DMS79 treated with DMSO at 0.1 percent for 48 hours (cell line): ENCODE measurements around the gene CC2D1A.

ENCODE experiments used
- DNase-seq: peaks from one replicate; lab custom pipeline; 2025; lab: John Stamatoyannopoulos, UW

CC2D1A gene

DNA sequence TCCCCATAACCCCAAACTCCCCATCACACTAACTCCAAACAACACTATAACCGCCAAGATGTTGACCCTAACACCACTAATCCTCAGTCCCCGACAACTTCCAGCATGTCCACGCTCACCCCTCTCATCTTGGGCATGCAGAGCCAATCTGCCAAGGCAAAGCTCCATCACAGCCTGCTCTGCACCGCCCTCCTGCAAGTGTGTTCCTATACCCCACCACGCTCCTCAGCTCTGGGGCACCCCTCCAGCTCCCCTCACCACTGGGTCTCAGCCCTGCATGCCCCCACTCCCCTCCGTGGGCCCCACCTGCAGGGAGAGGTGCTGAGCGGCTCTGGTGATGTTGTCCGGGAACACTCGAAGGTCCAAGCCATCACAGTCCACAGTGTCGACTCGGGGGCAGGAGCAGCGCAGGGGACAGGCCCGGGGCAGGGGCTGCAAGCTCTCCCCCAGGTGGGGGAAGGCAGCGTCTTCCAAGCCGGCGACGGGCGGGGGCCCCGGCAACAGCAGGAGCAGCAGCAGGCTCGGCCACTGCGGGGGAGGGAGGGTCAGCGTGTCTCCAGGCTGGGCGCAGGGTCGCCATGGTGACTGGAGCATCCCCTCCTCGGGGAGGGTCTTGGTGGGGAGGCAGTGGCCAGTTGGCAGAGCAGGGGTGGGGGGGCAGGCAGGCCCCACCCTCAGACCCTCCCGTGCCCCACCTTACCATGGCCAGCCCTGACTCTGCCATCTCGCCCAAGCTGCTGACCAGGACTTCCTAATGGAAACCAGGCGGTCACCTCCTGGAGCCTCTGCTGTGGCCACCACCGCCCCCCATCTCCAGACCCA is 31.7 kb downstream of the CC2D1A start:
- no peak for DNase-seq

DNA sequence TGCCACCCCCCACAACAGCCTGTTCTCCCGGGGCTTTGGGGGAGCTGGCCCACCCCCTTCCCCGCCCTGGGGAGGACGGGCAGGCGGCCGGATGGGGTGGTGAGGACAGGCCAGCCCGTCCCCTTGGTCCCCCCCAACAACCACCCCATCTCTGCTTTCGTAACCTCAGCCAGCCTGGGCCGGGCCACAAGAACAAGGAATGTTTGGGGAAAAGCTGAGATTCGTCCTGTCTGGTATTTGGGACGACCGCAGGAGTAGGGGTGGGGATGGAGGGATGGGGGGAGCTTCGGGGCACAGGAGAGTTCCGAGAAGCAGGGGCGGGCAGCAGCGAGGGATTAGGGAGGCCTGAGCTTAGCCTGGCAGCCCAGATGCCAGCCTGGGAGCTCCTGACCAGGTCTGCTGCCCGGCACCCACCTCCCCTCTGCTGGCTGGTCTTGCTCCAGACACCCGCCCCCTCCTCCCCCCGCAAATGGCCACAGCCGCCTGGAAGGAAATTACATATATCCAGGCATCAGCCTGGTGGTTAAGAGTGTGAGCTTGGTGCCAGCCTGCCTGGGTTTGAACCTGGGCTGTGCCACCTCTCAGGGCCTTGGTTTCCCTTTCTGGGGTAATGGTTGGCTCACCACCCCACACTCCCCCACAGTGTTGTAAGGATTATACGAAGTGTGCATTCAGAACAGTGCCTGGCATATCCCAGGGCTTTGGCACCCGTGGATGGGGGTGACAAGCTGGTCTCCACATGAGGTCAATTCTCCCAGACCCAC is 32.5 kb downstream of the CC2D1A start, which contains the start of gene PODNL1:
Gene PODNL1 (minus strand): TSS at position 117 of the 764 bp plus-strand sequence. CDS start 236 bp downstream, outside the sequence.
- no peak for DNase-seq

DNA sequence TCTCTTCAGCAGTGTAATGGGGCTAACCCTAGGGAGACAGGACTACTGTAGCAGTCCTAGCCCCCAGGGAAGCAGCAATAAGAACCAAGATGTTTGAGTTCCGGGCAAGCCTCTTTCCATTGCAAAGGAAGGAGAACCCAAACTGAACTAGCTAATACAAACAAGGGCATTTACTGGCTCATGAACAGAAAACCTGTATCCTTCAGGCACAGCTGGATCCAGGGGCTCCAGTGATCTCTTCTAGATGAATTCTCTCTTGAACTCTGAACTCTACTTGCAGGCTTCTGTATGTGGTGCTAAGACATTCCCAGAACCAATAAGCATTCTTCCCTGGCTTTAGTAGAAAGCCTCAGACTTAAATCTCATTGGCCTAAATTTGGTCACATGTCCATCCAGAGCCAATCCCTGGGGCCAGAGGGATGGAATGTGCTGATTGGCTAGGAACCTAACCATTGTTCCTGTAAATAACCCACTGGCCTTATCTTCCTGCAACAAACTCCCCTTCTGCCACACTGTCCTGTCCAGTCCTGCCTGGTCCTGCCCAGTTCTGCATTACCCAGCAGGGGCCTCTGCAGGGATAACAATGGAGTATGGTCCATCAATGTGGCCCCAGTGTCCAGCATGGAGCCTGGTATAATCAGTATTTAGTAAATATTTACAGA is 36.2 kb downstream of the CC2D1A start:
- no peak for DNase-seq

DNA sequence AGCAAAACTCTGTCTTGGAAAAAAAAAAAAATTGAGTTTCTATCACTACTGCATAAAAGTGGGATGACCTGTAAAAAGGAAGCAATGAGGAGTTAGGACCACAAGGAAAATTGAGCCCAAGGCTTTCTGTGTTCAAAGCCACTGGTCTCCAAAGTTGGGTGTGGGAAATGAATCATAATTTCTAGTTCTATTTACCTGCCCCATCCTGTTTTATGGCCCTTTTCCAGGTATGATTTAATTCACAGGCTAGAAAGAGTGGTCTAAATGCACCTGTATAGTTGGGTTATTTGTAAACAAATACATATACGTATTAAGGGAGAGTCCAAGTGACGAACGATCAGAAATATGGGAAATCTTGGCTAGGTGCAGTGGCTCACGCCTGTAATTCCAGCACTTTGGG is 40.4 kb downstream of the CC2D1A start:
- DNase-seq: no peak

DNA sequence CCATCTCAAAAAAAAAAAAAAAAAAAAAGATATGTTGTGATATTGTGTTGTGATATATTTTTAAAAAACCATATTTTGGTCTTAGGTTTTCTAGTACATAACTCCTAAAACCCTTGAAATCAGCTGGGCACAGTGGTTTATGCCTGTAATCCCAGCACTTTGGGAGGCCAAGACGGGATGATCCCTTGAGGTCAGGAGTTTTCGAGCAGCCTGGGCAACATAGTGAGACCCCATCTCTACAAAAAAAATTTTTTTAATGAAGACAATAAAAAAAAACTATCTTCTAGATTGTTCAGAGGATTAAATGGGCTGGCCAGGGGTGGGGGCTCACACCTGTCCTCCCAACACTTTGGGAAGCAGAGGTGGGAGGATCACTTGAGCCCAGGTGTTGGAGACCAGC is 45.0 kb downstream of the CC2D1A start:
- DNase-seq: no peak

DNA sequence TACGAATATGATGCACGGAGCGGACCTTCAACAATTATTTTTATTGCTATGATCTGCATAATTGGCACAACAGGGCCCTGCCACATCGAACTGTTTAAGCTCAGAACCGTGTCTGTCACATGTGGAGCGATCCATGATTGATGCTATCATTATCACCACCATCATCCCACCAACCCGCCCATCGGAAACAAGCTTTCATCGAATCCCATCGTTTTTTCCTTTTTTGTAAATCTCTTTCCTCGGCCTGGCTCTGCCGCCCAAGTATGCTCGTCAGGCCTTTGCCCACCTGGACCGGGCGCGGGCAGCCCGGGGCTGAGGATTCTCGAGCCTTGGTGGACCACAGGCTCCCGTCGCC is 45.8 kb downstream of the CC2D1A start:
- no peak for DNase-seq

DNA sequence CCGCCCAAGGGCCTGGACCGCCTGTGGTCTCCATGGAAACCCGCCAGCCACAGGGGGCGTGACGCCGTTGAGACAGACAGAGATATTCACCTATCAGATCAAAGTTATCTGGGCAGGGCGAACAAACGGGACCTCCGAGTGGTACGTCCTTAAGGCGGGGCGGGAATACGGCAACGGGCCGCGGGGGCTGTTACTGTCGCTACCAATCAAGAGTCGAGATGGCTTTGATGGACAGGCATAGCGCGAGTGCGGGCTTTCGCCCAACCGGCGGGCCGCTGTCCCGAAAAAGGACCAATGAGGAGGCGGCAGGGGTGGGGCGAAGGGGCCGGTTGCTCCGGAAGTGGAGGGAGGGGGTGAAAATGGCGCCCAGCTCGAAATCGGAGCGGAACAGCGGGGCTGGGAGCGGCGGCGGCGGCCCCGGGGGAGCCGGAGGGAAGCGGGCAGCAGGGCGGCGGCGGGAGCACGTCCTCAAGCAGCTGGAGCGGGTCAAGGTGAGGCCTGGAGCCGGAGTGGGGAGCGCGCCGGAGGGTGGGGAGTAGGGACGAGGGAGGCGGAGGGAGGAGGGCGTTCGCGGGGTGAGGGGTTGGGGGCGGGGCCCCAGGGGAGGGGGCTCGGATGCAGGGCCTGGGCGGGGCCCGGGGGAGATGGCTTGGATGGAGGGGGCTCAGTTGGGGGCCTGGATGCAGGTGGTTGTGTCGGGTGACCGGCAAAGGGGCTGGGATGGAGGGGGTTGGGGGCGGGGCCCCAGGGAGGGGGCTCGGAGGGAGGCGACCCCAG is 46.3 kb downstream of the CC2D1A start, which contains the start of gene DCAF15:
Gene DCAF15 (plus strand): TSS at position 356 of the 777 bp plus-strand sequence. CDS start 4 bp downstream, at position 360.
- DNase-seq: peak; percentile 99

DNA sequence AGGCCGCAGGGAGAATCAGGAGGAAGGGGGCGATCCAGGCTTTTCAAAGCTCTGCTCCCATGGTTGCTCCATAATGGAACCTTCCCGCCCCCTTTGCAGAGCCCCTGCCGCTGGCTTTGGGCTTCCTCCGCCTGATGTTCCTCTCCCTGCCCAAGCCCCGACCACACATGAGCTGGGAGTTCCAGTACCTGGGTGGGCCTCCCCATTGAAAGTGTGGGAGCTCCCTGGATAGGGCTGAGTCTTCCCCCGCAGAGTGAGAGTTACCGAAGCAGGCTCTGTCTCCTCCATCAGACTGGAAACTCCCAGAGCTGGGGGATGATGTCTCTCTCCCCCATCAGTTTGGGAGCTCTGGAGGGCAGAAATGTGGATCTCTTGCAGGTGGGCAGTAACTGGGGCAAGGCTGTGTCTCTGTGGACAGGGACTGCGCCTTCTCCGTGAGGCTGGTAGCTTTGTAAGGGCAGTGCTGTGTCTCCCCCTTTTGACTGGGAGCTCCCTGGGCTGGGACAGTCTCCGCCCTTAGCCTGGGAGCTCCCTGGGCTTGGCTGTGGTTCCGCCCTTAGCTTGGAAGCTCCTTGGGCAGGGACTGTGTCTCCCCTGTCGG is 47.0 kb downstream of the CC2D1A start:
- DNase-seq: no peak

DNA sequence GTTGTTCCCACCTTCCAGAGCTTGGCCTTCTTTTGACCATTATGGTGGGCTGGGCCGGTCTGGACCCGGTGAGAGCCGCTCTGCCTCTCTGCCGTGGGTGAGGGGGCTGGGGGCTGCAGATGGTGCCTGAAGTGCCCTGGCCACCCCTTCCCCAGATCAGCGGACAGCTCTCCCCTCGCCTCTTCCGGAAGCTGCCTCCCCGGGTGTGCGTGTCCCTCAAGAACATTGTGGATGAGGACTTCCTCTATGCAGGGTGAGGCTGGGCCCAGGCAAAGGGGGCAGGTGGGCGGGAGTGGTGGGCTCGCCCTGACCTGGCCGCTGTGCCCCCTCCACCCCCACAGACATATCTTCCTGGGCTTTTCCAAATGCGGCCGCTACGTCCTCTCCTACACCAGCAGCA is 48.2 kb downstream of the CC2D1A start:
- DNase-seq: no peak

DNA sequence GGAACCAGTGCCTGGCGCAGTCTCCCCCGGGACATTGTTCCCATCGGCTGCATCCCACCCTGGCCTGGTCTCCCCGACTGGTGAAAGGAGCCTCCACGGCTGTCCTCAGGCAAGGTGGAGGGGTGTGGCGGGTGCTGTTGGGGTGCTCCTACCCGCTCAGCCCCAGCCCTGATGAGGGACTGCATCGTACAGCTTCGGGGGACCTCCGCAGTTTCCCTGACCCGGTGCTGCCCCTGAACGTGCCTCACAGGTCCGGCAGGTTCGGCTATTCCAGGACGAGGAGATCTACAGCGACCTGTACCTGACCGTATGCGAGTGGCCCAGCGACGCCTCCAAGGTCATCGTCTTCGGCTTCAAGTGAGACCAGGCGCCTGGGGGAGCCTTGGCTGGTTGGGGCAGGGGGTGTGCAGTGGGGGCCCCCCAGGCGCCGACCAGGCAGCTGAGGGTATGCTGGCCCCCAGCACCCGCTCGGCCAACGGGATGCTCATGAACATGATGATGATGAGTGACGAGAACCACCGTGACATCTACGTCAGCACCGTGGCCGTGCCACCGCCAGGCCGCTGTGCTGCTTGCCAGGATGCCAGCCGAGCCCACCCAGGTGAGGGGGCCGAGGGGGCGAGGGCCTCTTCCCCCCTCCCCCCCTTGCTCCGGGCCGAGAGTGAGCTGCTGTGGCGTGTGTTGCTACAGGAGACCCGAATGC is 49.8 kb downstream of the CC2D1A start:
- no peak for DNase-seq

DNA sequence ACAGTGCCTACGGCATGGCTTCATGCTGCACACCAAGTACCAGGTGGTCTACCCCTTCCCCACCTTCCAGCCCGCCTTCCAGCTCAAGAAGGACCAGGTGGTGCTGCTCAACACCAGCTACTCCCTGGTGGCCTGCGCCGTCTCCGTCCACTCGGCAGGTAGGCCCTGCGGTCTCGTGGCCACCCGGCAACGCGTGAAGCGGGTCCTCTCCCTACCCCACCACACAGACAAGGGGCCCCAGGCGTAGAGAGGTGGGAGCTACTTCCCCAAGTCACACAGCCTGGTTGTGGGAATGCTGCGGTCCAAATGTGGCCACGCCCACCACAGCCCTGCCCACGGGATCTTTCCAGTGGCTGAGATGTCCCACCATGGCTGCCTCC is 50.4 kb downstream of the CC2D1A start:
- no peak for DNase-seq

DNA sequence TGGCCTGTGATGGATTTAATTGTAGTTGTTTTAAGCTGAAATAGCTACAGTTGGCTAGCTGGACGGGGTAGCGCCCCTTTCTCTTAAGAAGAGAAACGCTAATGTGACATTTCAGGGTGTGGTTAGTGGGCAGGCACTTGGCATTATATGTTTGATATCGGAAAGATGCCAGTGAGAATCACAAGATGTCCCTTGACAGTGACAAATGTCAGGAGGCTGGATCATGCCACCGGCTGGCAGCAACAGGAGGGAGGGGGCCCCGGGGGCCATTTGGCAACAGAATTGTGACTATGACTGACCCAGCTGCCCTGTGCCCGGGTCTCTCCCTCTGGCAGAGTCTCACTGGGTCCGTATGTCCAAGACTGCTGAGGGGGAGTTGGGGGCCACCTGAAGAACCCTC is 51.0 kb downstream of the CC2D1A start:
- no peak for DNase-seq

DNA sequence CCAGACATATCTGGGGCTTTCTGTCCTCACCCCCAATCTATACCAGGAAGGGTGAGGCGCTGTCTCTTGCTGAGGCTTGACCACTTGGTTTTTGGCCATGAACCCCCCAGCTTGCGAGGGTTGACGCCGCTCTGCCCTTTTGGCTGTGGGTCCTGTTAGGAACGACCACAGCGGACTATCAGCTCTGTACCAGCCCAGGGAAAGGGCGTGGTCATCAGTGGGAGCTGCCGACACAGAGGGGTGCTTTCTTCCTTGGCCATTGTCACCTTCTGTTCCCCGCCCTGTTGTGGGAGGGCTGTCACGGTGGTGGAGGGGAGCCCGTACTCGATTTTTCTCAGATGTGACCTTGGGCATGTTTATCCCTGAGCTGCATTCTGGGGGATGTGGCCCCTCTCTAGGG is 52.0 kb downstream of the CC2D1A start:
- no peak for DNase-seq

DNA sequence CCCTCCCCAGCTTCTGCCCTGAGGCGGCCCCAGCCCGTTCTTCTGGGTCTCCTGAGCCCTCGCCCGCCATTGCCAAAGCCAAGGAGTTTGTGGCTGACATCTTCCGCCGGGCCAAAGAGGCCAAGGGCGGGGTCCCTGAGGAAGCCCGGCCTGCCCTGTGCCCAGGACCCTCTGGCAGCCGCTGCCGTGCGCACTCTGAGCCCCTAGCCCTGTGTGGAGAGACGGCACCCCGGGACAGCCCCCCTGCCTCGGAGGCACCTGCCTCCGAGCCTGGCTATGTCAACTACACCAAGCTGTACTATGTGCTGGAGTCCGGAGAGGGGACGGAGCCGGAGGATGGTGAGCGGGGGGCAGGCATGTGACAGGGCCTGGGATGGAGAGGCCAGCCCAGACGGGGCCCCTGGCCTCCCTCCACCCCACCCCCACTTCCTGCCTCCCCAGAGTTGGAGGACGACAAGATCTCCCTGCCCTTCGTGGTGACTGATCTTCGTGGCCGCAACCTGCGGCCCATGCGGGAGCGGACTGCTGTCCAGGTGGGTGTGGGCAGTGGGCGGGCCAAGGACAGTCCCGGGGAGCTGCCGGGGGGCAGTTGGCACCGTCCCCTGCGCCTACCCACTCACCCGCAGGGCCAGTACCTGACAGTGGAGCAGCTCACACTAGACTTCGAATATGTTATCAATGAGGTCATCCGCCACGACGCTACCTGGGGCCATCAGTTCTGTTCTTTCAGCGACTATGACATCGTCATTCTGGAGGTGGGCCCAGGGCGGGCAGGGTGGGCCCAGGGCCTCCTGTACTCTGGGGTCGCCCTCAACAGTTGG is 53.4 kb downstream of the CC2D1A start:
- no peak for DNase-seq

DNA sequence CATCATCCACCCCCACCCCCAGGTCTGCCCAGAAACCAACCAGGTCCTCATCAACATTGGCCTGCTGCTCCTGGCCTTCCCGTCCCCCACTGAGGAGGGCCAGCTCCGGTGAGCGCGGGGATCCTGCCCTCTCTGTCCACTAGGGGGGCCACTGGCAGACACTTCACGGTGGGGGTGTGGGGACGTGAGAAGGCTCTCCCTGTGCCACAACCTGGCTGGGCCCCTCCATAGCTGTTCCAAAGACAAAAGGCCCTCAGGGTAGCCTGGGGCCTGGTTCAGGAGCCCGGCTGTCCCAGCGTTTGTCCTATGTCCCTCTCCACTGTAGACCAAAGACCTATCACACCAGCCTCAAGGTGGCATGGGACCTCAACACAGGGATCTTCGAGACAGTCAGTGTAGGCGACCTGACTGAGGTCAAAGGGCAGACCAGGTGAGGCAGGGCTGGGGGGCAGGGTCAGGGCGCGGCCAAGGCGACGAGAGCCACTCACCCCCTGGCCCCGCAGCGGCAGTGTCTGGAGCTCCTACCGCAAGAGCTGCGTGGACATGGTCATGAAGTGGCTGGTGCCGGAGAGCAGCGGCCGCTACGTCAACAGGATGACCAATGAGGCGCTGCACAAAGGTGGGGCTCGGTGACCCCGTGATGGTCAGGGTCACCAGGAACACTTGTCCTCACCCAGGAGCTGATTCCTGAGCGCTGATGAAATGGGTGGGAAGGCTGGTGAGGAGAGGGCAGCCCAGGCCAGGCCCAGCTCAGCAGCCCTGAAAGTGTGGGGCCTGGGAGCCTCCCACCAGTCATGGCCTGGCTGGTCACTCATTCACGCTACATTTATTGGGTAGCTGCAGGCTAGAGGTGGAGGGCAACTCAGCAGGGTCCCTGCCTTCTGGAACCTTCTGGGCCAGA is 54.2 kb downstream of the CC2D1A start:
- DNase-seq: no peak

DNA sequence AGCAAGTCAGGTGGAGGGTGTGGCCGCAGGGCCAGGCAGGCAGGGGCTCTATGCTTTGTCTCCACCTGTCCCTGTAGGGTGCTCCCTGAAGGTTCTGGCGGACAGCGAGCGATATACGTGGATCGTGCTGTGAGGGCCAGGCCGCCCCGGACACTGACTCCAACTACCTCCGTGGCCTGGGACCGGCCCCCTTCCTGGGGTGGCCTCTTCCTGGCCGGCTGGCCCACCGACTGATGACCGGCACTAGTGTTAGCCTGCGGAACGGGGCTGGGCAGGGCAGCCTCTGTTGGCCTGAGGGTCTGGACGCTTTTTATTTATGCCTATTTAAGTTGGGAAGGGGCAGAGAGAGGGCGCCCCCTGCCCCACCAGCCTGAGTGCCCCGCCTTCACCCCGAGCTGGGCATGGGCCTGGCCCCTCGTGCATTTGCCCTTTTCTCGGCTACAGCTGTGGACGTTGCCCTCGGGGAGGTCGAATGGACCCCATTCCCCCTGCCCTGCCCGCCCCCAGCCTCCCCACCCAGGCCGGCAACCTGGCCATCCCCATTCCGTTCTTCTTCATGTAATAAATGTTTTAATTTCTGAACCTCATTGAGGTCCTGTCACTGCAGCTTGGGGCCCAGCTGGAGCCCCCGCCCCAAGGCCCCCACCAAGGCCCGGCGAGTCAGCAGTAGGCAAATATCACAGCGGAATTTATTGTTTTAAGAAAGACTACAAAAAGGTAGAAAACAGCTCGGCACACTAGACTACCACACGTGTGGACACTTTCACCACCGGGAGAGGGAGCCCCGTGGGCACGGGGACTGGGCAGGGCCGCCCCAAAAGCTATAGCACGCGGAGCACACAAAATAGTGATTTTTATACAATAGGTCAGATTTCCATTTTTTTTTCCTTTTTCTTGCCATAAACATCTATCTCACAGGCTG is 55.1 kb downstream of the CC2D1A start:
- DNase-seq: no peak

DNA sequence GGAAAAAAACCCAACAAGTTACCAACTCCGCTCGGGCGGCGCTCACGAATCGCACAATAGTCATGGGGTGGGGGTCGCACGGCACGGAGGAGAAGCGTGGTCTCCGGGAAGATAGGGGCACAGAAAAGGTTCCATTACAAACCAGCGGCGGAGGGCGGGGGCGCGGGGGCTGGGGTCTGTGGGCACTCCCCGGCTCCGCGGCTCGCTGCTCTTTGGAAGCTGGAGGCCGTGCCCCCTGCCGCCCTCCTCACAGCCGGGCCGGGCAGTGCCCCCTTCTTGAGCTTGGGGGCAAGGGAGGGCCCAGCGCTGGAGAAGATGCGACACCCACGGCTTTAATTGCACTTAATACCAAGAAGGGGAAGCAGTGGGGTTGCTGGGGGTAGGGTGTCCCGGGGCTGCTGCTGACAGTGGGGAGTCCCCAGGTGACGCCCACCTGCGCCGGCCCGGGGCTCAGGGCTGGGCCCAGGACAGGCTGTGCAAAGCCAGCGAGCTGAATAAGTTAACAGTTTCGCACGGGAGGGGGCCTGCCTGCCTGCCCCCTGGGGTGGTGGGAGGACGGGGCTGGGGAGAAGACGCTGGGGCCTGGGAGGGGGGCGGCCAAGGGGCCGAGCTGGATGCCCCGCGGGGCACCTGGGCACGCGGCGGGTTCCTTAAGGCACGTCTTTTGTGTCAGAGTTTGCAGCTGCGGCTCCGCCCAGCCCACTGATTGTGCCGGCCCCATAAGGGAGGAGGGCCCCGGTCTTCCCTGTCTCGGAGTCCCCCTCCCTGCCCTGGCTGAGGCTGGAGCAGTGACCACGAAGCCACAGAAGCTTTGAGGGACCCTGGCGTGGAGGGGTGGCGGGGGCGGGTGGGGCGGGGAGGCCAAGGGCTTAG is 56.1 kb downstream of the CC2D1A start:
- DNase-seq: no peak
